ENCODE measurements around the gene MGAT1.

- TF ChIP-seq USF2 (IDR thresholded peaks at IDR 0.05; ENCODE audit: low read length) = no peak
- TF ChIP-seq RAD21 (IDR thresholded peaks at IDR 0.05 in 1 of 2, conservative IDR thresholded peaks at IDR 0.05 in 1 of 2; ENCODE audit: low read depth in 2 of 2, low read length in 2 of 2) = no peak
- TF ChIP-seq TAF7 (optimal IDR thresholded peaks at IDR 0.05; ENCODE audit: borderline replicate concordance, low read depth, low read length) = no peak
- TF ChIP-seq TEAD4 (IDR thresholded peaks at IDR 0.05; ENCODE audit: low read depth, low read length) = no peak
- TF ChIP-seq POLR2A (IDR thresholded peaks at IDR 0.05; ENCODE audit: control extremely low read depth in 1 of 2, low read depth in 2 of 2, low read length in 2 of 2) = no peak
- no peak for TF ChIP-seq YY1 (IDR thresholded peaks at IDR 0.05; ENCODE audit: low read depth, low read length)
- TF ChIP-seq SP1 (IDR thresholded peaks at IDR 0.05; ENCODE audit: low read depth, low read length) = no peak
- TF ChIP-seq, protein P1, sequence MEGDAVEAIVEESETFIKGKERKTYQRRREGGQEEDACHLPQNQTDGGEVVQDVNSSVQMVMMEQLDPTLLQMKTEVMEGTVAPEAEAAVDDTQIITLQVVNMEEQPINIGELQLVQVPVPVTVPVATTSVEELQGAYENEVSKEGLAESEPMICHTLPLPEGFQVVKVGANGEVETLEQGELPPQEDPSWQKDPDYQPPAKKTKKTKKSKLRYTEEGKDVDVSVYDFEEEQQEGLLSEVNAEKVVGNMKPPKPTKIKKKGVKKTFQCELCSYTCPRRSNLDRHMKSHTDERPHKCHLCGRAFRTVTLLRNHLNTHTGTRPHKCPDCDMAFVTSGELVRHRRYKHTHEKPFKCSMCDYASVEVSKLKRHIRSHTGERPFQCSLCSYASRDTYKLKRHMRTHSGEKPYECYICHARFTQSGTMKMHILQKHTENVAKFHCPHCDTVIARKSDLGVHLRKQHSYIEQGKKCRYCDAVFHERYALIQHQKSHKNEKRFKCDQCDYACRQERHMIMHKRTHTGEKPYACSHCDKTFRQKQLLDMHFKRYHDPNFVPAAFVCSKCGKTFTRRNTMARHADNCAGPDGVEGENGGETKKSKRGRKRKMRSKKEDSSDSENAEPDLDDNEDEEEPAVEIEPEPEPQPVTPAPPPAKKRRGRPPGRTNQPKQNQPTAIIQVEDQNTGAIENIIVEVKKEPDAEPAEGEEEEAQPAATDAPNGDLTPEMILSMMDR (IDR thresholded peaks at IDR 0.05; ENCODE audit: control extremely low read depth in 1 of 3, insufficient read depth in 1 of 3, low read depth in 1 of 3, low read length in 3 of 3) = no peak
- no peak for TF ChIP-seq MAFK (IDR thresholded peaks at IDR 0.05; ENCODE audit: low read depth, low read length)
- no peak for TF ChIP-seq BCL11A (IDR thresholded peaks at IDR 0.05; ENCODE audit: low read depth in 2 of 2, low read length in 2 of 2)
- no peak for TF ChIP-seq GABPA (IDR thresholded peaks at IDR 0.05; ENCODE audit: borderline replicate concordance, insufficient read depth, low read length)
- no peak for TF ChIP-seq EP300 (IDR thresholded peaks at IDR 0.05; ENCODE audit: borderline replicate concordance in 1 of 2, low read depth in 2 of 2, low read length in 2 of 2)
- no peak for TF ChIP-seq SRF (IDR thresholded peaks at IDR 0.05; ENCODE audit: low read depth, low read length)
- no peak for TF ChIP-seq RFX5 (IDR thresholded peaks at IDR 0.05; ENCODE audit: borderline replicate concordance, low read depth, low read length)
Observed at GRCh38 chr5:180744253-180744652, 58.4 kb downstream of the MGAT1 start.
